Measurements from ENCODE around the gene SEC14L6.
"Not testable (repeated sequence)": the region's sequence is repeated elsewhere in the genome, so short reads cannot be mapped to it uniquely, and the experiment has no call there.

Gene SEC14L6

GRCh38 chr22:30565341-30565740 lies 18.8 kb upstream of the SEC14L6 start:
- no peak for DNase-seq

- no peak for DNase-seq
Observed at GRCh38 chr22:30564761-30565119, 18.2 kb upstream of the SEC14L6 start.

- DNase-seq, result no peak
Observed at GRCh38 chr22:30564045-30564760, 17.7 kb upstream of the SEC14L6 start.

GRCh38 chr22:30562366-30562765 lies 15.8 kb upstream of the SEC14L6 start:
- DNase-seq, result no peak

GRCh38 chr22:30561402-30562189 lies 15.1 kb upstream of the SEC14L6 start:
- peak; percentile 6 for DNase-seq

DNA sequence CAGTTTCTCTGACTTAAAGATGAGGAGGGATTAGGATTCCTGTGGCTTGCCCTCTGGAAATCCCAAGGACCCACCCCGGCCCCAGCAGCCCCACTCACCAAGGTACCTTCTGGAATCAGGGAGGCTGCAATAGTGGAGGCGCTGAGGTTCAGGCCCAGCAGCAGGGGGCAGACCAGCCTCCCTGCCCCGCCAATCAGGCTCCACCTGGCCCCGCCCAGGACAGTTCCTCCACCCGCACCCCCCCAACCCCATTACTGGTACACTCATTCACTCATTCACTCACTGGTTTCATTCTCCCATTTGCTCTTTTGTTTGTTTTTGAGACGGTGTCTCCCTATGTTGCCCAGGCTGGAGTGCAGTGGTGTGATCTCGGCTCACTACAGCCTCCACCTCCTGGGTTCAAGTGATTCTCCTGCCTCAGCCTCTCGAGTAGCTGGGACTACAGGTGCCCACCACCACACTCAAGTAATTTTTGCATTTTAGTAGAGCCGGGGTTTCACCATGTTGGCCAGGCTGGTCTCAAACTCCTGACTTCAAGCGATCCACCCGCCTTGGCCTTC lies 14.2 kb upstream of the SEC14L6 start:
- not testable (repeated sequence) for DNase-seq

GRCh38 chr22:30559889-30560288 lies 13.3 kb upstream of the SEC14L6 start:
- no peak for DNase-seq

GRCh38 chr22:30557243-30557642 lies 10.7 kb upstream of the SEC14L6 start:
- DNase-seq, result no peak

GRCh38 chr22:30556388-30556787 lies 9.8 kb upstream of the SEC14L6 start:
- no peak for DNase-seq

DNA sequence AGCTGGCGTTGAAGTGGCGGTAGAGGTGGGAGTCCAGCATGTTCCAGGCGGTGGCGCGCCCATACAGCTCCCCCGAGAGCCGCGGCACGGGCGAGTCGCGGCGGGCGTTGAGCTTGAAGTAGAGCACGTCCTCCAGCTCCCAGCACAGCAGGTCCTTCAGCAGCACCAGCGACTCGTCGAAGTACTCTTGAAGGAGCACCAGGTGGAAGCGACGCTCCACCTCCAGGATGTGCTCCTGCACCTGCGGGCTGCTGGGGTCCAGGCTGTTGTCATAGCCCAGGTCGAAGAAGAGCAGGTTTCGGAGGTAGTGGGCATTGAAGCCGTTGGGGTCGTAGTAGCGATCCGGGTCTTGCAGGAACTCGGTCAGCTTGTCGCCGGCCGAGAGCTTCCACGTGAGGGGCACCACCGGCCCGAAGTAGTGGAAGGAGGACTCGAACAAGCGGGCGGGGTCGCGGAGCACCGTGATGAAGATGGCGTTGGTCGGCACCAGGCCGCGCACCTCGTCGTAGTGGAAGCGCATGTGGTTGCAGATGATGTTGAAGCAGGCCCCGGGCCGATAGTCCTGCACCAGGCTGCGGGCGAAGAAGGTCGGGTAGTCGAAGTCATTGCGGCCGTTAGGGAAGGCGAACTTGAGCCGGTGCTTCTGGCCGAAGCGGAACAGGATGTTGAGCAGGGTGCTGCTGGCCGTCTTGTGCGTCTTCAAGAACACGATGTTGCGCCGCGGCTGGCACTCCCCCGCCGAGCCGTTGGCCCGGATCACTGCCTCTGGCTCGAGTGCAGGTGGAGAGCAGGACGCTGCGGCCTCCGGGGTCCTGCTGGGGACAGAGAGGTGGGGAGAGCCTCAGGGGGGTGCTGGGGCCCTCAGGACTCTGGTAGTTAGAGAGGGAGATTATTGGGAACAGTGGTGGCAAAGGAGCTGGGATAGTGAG lies 9.0 kb upstream of the SEC14L6 start:
- no peak for DNase-seq

DNA sequence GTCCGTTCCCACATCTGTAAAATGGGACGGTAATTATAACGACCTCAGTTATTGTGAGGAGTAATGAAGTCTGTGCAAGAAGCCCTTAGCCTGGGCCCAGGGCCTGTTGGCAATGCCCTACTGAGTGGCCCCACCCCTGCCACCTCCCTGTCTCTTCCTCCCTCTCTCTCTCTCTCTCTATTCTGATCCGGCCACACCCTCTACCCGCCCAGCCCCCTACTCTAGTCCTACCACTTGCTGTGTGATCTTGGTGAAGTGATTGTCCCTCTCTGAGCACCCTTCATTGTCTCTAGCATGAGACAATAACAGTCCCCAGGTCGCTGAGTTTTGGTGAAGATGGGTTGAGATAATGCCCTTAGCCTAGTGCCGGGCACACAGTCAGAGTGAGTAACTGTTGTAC lies 7.4 kb upstream of the SEC14L6 start:
- DNase-seq, result no peak

DNA sequence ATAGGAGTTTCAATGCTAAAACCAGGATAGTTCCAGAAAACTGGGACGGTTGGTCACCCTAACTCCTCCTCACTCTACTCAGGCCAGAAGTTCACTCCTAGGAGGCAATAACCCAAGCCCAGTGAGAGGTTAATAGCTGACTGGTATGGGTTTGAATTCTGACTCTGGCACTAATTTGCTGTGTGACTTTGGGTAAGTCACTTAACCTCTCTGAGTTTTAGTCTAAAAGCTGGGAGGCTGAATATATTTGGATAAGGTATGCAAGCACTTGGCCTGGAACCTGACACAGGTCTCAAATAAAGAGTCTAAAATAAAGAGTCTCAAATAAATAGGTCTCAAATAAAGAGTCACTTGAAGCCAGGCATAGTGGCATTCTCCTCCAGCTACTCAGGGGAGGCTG lies 6.2 kb upstream of the SEC14L6 start:
- no peak for DNase-seq

- not testable (repeated sequence) for DNase-seq
Observed at GRCh38 chr22:30551813-30552212, 5.3 kb upstream of the SEC14L6 start.

GRCh38 chr22:30547188-30547587 lies 647 bp upstream of the SEC14L6 start:
- no peak for DNase-seq

GRCh38 chr22:30542811-30543188 lies 3.7 kb downstream of the SEC14L6 start:
- DNase-seq, result no peak

GRCh38 chr22:30541961-30542810 lies 4.4 kb downstream of the SEC14L6 start:
- no peak for DNase-seq

- DNase-seq, result not testable (repeated sequence)
Observed at GRCh38 chr22:30541511-30541910, 5.0 kb downstream of the SEC14L6 start.

DNA sequence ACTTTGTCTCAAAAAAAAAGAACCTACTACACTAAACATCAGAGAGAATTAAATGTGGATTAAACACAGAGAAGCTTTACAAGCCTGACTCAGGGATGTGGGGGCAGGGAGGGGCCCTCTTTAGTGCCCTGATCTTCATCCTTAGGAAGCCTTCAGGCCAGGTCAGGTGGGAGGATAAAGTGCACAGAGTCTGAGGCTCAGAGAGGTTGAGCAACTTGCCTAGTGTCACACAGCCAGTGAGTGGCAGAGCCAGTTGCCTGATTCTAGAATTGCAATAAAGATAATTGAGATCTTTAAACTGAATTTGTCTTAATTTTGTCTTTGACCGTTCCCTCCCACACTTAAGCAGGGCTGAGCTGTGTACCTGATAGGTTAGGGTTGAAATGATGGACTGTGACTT lies 7.2 kb downstream of the SEC14L6 start:
- no peak for DNase-seq

- peak; percentile 48 for DNase-seq
Observed at GRCh38 chr22:30538280-30538679, 8.3 kb downstream of the SEC14L6 start.

DNA sequence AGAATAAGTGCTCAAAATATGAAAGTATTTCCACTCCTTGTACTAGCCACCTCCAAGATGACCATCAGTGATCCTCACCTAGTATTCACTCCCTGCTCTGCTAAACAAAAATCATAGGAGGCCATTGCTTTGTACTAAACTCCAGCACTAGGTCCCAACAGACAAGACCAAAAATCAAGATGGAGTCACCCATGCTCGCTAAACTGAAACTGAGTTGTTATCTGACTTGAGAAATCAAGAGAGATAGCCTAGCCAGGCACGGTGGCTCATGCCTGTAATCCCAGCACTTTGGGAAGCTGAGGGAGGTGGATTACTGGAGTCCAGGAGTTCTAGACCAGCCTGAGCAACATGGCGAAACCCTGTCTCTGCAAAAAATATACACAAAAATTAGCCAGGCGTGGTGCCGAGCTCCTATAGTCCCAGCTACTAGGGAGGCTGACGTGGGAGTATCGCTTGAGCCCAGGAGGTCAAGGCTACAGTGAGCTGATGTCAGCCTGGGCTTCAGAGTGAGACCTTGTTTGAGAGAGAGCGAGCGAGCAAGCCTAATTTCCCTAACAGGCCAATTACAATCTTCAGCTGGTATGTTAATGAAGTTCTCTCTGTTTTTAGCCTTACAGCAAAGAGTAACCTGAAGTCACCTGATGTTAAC lies 9.3 kb downstream of the SEC14L6 start:
- DNase-seq, result no peak

DNA sequence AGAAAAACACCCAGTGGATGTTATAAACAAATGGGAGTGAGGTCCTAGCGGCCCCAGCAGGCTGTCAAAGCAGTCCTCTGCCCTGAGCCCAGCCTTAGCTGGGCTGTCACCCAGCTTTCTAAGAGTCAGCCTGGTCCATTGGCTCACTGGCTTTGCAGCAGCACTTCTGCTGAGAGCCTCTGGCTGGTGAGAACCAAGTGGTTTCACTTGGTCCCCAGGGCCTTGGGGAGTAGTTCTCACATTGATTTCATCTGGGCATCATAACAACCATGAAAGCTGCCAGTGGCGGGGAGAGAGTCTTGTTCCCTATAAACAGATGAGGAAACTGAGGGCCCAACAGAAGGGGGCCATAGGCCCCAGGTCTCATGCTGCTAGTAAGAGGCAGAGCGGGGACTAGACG lies 11.4 kb downstream of the SEC14L6 start:
- DNase-seq, result no peak

All from fibroblast of upper back skin (primary cell).